Lower leg skin (tissue), 4 donors: ENCODE results near the gene OR10A3. TPM values are rescaled to one million over a fixed set of nuclear protein-coding genes. Genes with fewer than 3 reads are reported as not detected.
"Not testable (repeated sequence)": the region's sequence is repeated elsewhere in the genome, so short reads cannot be mapped to it uniquely, and the experiment has no call there.

Experiments
- DNase-seq, 2 donors: peaks; one replicate each; pipeline ENCODE4 v3.0.0-alpha.2; 2019; ENCODE audit warnings: low spot score in 2 of 2
- H3K4me3 ChIP-seq: fragments of 200-600 bp; sonication (generic); 2 replicates; pipeline ENCODE4 v1.5.1; 2017; ENCODE audit warnings: mild to moderate bottlenecking, low read depth; ENCODE audit not compliant: poor library complexity, severe bottlenecking
- CTCF ChIP-seq, 3 donors: fragments of 450-650 bp; IDR thresholded peaks; one replicate each; pipeline ENCODE4 v1.5.1; 2016; ENCODE audit warnings: antibody characterized with exemption in 3 of 3, mild to moderate bottlenecking in 3 of 3, moderate library complexity in 2 of 3
- POLR2A ChIP-seq, 2 donors: fragments of 450-650 bp; IDR thresholded peaks; one replicate each; pipeline ENCODE4 v1.6.1; 2016 to 2017; ENCODE audit warnings: antibody characterized with exemption in 2 of 2, mild to moderate bottlenecking in 1 of 2, moderate library complexity in 1 of 2
- WGBS, 2 donors: methylation state at CpG; one replicate each; pipeline ENCODE4 v1.1.5; 2018; 5-methylcytosine and 5-hydroxymethylcytosine counted together
- intact Hi-C: fragments of 100-400 bp; cut with DNase I; formaldehyde crosslinking; loops from one replicate; pipeline ENCODE4 v1.15.0; 2023; ENCODE audit warnings: low total_unique reads
- total RNA-seq, 4 donors: library from RNA; depleted of rRNA; stranded (reverse); fragments of >200 nt; gene quantifications; one replicate each; pipeline ENCODE4 v1.1.0, GENCODE V29; 2016

Gene OR10A3
- 1 to 10 TPM in 1 of 4 donors, under 1 TPM in 1, not detected in 2; 0.34 to 2.7 TPM for total RNA-seq

DNA sequence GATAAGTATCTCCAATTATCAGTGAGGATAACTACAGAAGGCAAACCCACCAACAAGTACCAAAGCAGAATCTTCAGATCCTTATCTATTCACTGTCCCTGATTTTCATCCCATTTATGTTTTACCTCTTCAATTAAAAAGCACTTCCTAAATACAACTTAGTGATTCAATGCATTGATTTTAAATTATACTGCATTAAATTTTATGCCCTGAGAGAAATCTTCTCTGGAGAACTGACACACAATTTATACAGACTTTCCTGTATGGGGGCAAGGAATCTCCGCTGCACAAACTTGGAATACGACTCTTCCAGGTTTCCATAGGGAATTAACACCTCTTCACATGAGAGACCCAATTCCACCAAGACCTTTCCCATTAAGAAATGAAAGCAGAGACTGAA is at the start of gene OR10A3:
TSS of gene OR10A3 (minus strand) at position 101 of the 400 bp plus-strand sequence. CDS start 2,188 bp downstream, outside the sequence.
- H3K4me3 ChIP-seq = no peak within 1 kb of the TSS
- 92 to 94% methylated on average over 2 of the region's 2 CpGs for WGBS, 2 donors
- intact Hi-C loops = no loop called here
- TF ChIP-seq POLR2A (IDR thresholded peaks at IDR 0.05) (no peak), CTCF (IDR thresholded peaks at IDR 0.05) (no peak)
- DNase-seq = no peak

- H3K4me3 ChIP-seq = peak overlapping the region; percentile 91
- 0 to 1% methylated on average over 13 of the region's 13 CpGs for WGBS, 2 donors
- intact Hi-C loops, DNase-seq: not testable (repeated sequence)
Measured at GRCh38 chr11:7987560-7987883, 46.0 kb upstream of the OR10A3 start.

GRCh38 chr11:7986768-7987559 is 45.5 kb upstream of the OR10A3 start, which contains the start of gene EIF3F:
TSS of gene EIF3F (plus strand) at chr11:7987337. CDS start at chr11:7987353, 16 bp downstream.
- H3K4me3 ChIP-seq = peak within 1 kb of the TSS; percentile 91
- TF ChIP-seq POLR2A (IDR thresholded peaks at IDR 0.05) (no peak), CTCF (IDR thresholded peaks at IDR 0.05) (peak in 1 of 3 donors; percentile 92)
- WGBS, 2 donors = 1% methylated on average over 47 of the region's 47 CpGs
- intact Hi-C loops = no loop called here
- peak; percentile 97 to 99 for DNase-seq

DNA sequence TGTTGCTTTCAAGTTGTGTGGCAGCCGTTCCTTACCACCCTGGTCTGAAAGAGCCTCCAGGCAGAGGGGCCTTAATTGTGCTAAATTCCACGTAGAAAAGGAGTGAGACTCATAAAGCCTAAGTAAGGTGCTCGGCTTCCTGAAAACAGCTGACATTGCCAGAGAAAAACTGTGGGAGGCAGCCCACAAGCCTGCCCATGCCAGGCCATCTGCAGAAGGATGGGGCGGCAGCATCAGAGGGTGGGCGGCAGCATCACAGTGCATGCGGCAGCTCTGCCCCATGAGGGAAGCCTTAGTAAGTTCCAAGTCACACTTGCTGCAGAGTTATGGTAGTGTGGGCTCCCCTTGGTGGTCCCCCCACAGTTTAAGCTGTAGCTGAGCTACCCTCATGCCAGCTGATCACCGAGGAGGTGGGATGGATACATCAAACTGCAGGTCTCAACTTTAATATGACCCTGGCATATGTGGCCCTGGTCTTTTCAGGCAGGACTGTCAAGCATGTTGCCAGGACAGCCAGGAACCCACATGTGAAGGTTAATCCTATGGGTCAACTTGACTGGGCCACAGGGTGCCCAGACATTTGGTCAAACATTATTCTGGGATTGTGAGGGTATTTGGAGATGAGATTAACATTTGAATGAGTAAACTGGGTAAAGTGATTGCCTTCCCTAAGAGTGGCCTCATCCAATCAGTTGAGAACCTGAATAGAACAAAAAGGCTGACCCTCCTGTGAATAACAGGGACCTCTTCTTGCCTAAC is 42.5 kb upstream of the OR10A3 start:
- DNase-seq = no peak
- intact Hi-C loops = loop anchor here (5.0 kb wide), 1 partner anchor 77 kb away; no protein-coding TSS in a partner anchor
- no peak for TF ChIP-seq CTCF (IDR thresholded peaks at IDR 0.05)
- no peak for TF ChIP-seq POLR2A (IDR thresholded peaks at IDR 0.05)
- 69 to 72% methylated on average over 7 of the region's 7 CpGs for WGBS, 2 donors
- H3K4me3 ChIP-seq = no peak overlapping the region

- WGBS, 2 donors = 61 to 80% methylated on average over 1 of the region's 1 CpG
- no peak for DNase-seq
- TF ChIP-seq POLR2A (IDR thresholded peaks at IDR 0.05) = no peak
- TF ChIP-seq CTCF (IDR thresholded peaks at IDR 0.05) = no peak
- no peak overlapping the region for H3K4me3 ChIP-seq
- intact Hi-C loops = loop anchor here (5.0 kb wide), 1 partner anchor 75 kb away; no protein-coding TSS in a partner anchor
Measured at GRCh38 chr11:7982582-7983119, 41.1 kb upstream of the OR10A3 start.
